Motor neuron (in vitro differentiated cells): ENCODE data around the gene MTSS2. TPM values are rescaled to one million over a fixed set of nuclear protein-coding genes. Genes with fewer than 3 reads are reported as not detected.
A peak's percentile ranks its signal among the peaks of the same experiment; 100 is the strongest.

Source experiments
- ATAC-seq, 8 experiments: fragments of 200-7000 bp; cut with Tn5 transposase; replicated peaks in 6 of 8; 2 replicates each; pipeline ENCODE4 v1.8.0; 2021; ENCODE audit warnings: mild to moderate bottlenecking in 8 of 8, moderate library complexity in 8 of 8
- H3K27ac ChIP-seq, 2 donors: fragments of 250-450 bp; sonication (Bioruptor Pico); 2 replicates each; pipeline ENCODE4 v1.9.0; 2021; ENCODE audit warnings: antibody characterized with exemption in 2 of 2, mild to moderate bottlenecking in 2 of 2, moderate library complexity in 1 of 2
- H3K4me1 ChIP-seq, 2 donors: fragments of 250-450 bp; sonication (Bioruptor Pico); replicated peaks in 1 of 2; 2 replicates each; pipeline ENCODE4 v1.6.1; 2021; ENCODE audit warnings: antibody characterized with exemption in 2 of 2, mild to moderate bottlenecking in 2 of 2, moderate library complexity in 1 of 2
- H3K4me3 ChIP-seq, 5 donors: fragments of 250-450 bp; sonication (Bioruptor Pico); 2 replicates each; pipeline ENCODE4 v1.9.0; 2021; ENCODE audit warnings: antibody characterized with exemption in 5 of 5, mild to moderate bottlenecking in 5 of 5, moderate library complexity in 4 of 5
- WGBS, 10 experiments: fragments of 450-650 bp; shearing (Covaris generic); methylation state at CpG; one replicate each; pipeline ENCODE4 v1.0.0; 2022; 5-methylcytosine and 5-hydroxymethylcytosine counted together
- in situ Hi-C, 9 experiments: fragments of 400-800 bp; cut with MboI; loops; one replicate each; pipeline ENCODE4 v1.15.0; 2021; ENCODE audit warnings: low sequenced_read_pairs in 9 of 9, low pct_unique_long_range_greater_than_20kb in 2 of 9; ENCODE audit not compliant: unreplicated experiment in 9 of 9
- total RNA-seq, 8 experiments: library from RNA; unstranded; fragments of 300-600 nt; gene quantifications; 2 replicates each; pipeline versions ENCODE4 v1.2.3 to v1.2.4, GENCODE V29; 2022

Gene MTSS2
- total RNA-seq, 8 experiments from 2014 or later: 11.7 to 109 (median 25.6) TPM

DNA sequence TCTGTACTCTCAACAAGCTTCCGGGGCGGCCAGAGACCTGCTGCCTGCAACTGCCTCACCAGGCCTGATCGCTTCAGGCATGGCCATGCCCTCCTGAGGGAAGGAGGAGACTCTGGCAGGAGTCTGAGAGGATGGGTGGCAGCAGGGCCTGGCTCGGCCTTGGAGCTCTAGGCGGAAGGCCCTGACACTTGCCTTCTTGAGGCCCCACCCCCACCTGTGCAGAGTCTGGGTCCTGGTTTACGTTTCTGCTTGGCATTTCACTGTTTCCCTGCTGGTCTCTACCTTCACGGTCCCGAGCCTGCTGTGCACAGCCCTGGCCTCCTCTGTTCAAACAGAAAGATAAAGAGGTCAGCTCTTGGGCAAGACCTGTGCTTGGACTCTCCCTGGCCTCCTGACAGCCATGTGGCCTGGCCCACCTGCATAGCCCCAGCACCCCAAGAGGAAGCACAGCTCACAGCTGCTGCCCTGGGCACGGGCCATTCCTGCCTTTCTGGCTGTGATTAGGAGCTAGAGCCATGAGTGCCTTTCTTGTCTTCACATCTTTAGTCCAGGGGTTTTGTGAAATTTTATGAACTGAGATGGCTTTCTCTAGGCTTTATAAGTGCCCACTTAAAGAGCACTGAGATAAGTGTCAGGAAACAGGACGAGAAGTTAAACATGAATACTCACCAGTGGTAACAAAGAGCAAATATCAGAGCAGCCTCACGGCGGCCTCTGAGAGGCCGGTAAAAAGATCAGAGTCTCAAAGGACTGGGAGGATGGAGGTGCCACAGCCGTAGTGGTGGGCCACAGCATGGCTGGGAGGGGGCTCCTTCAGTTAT lies 25.6 kb upstream of the MTSS2 start:
- in situ Hi-C loops: no loop called here
- no peak for ATAC-seq
- H3K27ac ChIP-seq: no peak overlapping the region
- peaks cover 48 to 57% of the 10 kb centered on the region in 2 donors for H3K4me1 ChIP-seq
- H3K4me3 ChIP-seq: no peak overlapping the region
- WGBS, 10 experiments: 60 to 100% (median 88%) methylated on average over 1 to 6 of the region's 14 CpGs; no CpG with 5 or more reads in 3 of the 10 experiments

DNA sequence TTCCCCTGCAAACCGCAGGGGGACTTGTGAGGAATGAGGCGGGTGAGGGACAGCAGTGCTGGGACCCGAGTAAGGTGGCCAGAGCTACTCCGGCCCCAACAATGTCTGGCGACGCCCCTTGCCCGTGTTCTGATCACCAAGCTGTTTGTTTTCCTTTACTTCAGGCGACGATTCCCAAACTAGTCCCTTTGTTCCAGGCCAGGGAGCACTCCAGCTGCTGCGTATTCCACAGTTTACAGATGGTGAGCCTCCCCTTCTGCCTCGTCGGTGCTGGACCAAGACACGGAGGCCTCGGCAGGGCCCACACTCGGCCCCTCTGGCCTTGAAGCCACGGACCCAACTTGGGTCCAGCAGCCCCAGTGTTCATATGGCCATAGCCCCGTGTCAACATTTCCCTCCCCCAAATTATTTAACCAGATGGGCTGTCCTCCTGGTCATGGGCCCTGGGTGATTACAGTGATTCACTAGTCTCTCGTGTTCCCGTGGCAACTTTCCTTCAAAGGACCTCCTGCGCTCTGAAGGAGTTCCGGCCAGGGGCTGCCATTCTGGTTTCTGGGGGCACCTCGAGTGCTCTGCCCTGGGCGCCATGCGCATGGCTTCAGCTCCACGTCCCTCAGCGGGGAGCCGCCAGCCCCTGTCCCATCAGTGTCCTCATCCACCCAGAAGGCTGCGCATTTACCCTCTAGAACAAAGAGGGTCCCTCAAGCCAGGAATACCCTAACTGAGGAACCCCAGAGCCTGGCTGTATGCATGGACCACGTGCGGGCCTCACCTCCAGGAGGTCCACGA lies 24.8 kb upstream of the MTSS2 start:
- peak in 1 of 8 experiments; percentile 1 for ATAC-seq
- H3K4me1 ChIP-seq: peaks cover 42 to 51% of the 10 kb centered on the region in 2 donors
- in situ Hi-C loops: no loop called here
- no peak overlapping the region for H3K27ac ChIP-seq
- WGBS, 10 experiments: 80 to 100% (median 95%) methylated on average over 2 to 15 of the region's 31 CpGs; no CpG with 5 or more reads in 1 of the 10 experiments
- no peak overlapping the region for H3K4me3 ChIP-seq

- peaks cover 35 to 51% of the 10 kb centered on the region in 2 donors for H3K4me1 ChIP-seq
Measured at GRCh38 chr16:70709942-70710341, 24.1 kb upstream of the MTSS2 start.

DNA sequence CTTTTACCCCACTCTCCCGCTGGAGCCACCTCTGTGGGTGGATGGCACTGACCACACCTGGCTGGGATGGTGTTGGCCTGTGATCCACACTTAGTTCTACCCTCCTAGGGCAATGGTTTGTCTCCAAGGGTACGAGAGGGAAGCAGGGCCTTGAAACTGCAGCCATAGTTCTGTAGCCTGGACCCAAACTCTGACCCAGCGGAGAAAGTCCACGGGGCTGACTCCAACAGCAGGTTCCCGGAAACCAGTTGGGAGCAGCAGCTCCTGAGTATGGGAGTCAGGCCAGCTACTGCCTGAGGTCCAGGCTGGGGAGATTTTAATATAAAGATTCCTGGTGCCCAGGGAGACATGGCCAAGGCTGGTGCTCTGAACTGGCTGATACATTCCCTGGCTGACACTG lies 23.6 kb upstream of the MTSS2 start:
- in situ Hi-C loops: no loop called here
- no peak overlapping the region for H3K27ac ChIP-seq
- H3K4me3 ChIP-seq: no peak overlapping the region
- ATAC-seq: peak in 1 of 8 experiments; percentile 15
- 86 to 100% (median 100%) methylated on average over 1 of the region's 5 CpGs; no CpG with 5 or more reads in 6 of the 10 experiments for WGBS, 10 experiments
- peaks cover 31 to 53% of the 10 kb centered on the region in 2 donors for H3K4me1 ChIP-seq

More at GRCh38 chr16:70709942-70710341, 24.1 kb upstream of the MTSS2 start:
- no peak overlapping the region for H3K4me3 ChIP-seq
- in situ Hi-C loops: no loop called here
- H3K27ac ChIP-seq: no peak overlapping the region
- ATAC-seq: no peak
- 60 to 100% (median 100%) methylated on average over 1 to 4 of the region's 7 CpGs; no CpG with 5 or more reads in 5 of the 10 experiments for WGBS, 10 experiments

DNA sequence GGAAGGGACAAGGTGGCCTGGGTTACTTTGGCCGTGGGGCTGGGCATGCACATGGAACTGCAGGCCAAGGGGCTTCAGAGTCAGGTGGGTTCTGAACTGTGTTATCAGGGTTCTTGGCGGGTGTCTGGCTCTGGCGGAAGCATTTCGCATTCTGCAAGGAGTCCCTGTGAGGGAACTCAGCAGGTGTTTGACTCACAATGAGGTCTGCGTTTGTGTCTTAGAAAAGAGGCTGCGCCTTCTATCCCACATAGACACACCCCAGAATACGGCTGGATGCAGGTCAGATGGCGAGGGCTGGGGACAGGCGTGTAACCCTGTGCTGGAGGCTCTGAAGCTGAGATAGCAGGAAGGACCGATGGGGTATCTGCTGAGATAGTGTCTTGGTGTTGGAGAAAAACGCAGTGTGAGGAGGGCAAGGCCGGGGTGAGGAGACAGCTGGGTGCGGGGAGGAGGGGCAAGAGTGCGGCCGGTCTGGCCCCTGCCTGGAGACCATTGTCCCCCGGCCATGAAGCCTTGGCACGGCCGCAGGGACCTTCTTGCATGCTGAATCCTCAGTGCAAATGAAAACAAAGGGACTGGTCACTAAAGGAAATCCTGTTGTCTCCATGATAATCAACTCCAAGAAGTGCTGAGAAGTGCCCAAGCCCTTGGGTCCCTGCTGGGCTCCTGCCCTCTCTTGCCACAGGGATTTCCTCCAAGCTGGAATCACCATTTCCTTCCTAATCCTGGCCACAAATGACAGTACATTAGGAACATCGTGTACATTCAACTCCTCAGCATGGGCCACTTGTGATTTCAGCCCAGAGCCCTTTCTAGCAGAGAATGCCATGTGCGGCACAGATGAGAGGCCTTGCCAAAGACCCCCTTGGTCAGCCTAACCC lies 22.8 kb upstream of the MTSS2 start:
- WGBS, 10 experiments: 0 to 100% (median 80%) methylated on average over 1 to 8 of the region's 20 CpGs; no CpG with 5 or more reads in 3 of the 10 experiments
- Histone ChIP-seq H3K4me1 (peaks cover 31 to 55% of the 10 kb centered on the region in 2 donors), H3K4me3 (no peak overlapping the region), H3K27ac (no peak overlapping the region)
- in situ Hi-C loops: no loop called here
- ATAC-seq: no peak

GRCh38 chr16:70706948-70707465 lies 21.2 kb upstream of the MTSS2 start:
- H3K27ac ChIP-seq: no peak overlapping the region
- in situ Hi-C loops: no loop called here
- no peak overlapping the region for H3K4me3 ChIP-seq
- H3K4me1 ChIP-seq: peaks cover 31 to 56% of the 10 kb centered on the region in 2 donors
- peak in 3 of 8 experiments; percentile 10 to 81 (median 50) for ATAC-seq
- 0 to 100% (median 80%) methylated on average over 1 to 6 of the region's 7 CpGs; no CpG with 5 or more reads in 3 of the 10 experiments for WGBS, 10 experiments

DNA sequence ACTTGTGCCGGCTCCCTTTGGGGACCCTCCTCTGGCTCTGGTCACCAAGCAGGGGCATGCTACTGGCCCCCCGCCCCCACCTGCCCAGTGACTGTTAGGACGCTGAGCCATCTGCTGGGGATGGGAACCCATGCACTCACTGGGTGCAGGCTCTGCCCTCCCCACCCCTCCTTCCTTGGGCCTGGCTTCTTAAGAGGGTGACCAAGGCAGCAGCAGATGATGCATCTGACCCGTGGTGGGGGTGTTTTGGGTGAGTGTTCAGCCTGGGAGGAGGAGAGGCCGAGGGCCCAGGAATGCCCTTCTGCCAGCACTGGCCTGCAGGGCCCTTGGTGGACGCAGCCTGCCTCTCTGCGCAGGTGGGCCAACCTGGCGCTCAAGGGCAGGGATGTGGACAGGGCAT lies 19.2 kb upstream of the MTSS2 start:
- in situ Hi-C loops: no loop called here
- 40 to 100% (median 100%) methylated on average over 1 to 2 of the region's 8 CpGs; no CpG with 5 or more reads in 5 of the 10 experiments for WGBS, 10 experiments
- peaks cover 26 to 60% of the 10 kb centered on the region in 2 donors for H3K4me1 ChIP-seq
- no peak overlapping the region for H3K27ac ChIP-seq
- H3K4me3 ChIP-seq: no peak overlapping the region
- no peak for ATAC-seq

DNA sequence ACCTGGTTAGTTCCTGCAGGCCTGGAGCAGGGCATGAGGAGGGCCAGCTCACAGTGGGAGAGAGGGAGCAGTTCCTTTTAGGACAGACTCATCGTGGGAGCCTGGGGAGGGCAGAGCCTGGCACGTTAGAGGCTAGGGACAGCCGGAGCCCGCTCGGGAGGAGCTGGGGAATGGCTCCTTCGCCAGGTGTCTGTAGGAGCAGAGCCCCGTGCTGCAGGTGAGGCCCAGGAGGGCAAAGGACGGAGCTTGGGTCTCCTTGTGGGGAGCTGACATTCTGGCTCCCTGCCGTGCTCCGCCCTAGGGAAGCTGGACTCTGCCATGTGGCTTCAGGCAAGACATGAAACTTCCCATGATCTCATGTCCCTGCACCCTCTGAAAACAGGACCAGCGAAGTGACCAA lies 18.7 kb upstream of the MTSS2 start:
- no peak overlapping the region for H3K4me3 ChIP-seq
- no peak for ATAC-seq
- H3K27ac ChIP-seq: peak overlapping the region; percentile 84 to 90
- in situ Hi-C loops: no loop called here
- WGBS, 10 experiments: 20 to 100% (median 78%) methylated on average over 1 to 4 of the region's 11 CpGs; no CpG with 5 or more reads in 6 of the 10 experiments
- peaks cover 26 to 62% of the 10 kb centered on the region in 2 donors for H3K4me1 ChIP-seq

- WGBS, 10 experiments: 20 to 90% (median 70%) methylated on average over 1 to 2 of the region's 6 CpGs; no CpG with 5 or more reads in 6 of the 10 experiments
- no peak for ATAC-seq
- Histone ChIP-seq H3K27ac (peak overlapping the region; percentile 84 to 90), H3K4me3 (no peak overlapping the region), H3K4me1 (peaks cover 26 to 62% of the 10 kb centered on the region in 2 donors)
- in situ Hi-C loops: no loop called here
Measured at GRCh38 chr16:70703835-70704381, 18.1 kb upstream of the MTSS2 start.

GRCh38 chr16:70703041-70703834 lies 17.4 kb upstream of the MTSS2 start:
- ATAC-seq: peak; percentile 64 to 91 (median 86)
- 0 to 67% (median 31%) methylated on average over 1 to 3 of the region's 16 CpGs; no CpG with 5 or more reads in 6 of the 10 experiments for WGBS, 10 experiments
- Histone ChIP-seq H3K4me1 (peaks cover 26 to 62% of the 10 kb centered on the region in 2 donors), H3K27ac (peak overlapping the region; percentile 84 to 90), H3K4me3 (no peak overlapping the region)
- in situ Hi-C loops: no loop called here

DNA sequence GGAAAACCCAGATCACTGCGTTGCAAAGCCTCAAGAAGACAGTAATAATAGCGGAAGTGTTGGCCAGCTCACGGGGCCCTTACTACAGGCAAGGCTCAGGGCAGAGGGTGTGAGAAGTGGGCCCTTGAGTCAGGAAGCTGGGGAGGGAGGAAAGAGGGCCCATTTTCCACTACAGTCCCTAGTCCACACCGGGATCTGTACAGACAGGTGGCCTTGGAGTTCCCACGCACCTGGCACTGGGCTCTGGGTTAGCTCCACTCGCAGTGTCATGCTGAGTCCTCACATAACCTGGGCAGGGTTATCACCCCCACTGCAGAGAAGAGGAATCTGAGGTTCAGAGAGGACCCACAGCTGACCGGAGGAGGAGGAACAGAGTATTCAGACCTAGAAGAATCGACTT lies 16.8 kb upstream of the MTSS2 start:
- H3K27ac ChIP-seq: peak overlapping the region; percentile 84 to 90
- in situ Hi-C loops: no loop called here
- no peak overlapping the region for H3K4me3 ChIP-seq
- 0 to 100% (median 88%) methylated on average over 1 to 4 of the region's 8 CpGs; no CpG with 5 or more reads in 5 of the 10 experiments for WGBS, 10 experiments
- peaks cover 26 to 66% of the 10 kb centered on the region in 2 donors for H3K4me1 ChIP-seq
- no peak for ATAC-seq
